ENCODE data around the gene DSE. TPM values are rescaled to one million over a fixed set of nuclear protein-coding genes. Genes with fewer than 3 reads are reported as not detected.
A peak's percentile ranks its signal among the peaks of the same experiment; 100 is the strongest.

Gene DSE
- total RNA-seq, 2 donors from 2014 or later = 8.0 to 10.9 TPM

DNA sequence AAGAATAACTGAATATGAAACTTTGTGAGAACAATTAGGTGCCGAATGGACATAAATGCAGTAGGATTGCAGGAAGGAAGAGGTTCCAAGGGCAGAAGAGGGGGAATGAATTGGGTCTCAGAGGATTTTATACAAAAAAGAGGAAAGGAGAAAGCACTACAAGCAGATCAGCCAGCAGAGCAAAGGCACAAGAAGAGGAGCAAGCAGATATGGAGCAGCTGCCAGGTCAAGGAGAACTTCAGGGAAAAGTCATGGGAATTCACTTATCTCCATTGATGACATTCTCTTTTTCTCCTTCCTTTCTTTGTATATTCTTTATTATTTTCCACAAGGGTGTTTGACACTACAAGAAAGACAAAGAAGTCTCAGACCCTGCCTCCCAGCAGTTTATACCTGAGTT lies 9.6 kb downstream of the DSE start:
- intact Hi-C loops (cut with DNase I, micrococcal nuclease) = no loop called here

GRCh38 chr6:116381000-116381399 lies 10.3 kb downstream of the DSE start:
- intact Hi-C loops (cut with DNase I, micrococcal nuclease) = no loop called here
- DNase-seq (peak; percentile 28 to 46), ATAC-seq (peak; percentile 77)

More for the DNA sequence above, 9.6 kb downstream of the DSE start:
- DNase-seq = no peak
- no peak for ATAC-seq

DNA sequence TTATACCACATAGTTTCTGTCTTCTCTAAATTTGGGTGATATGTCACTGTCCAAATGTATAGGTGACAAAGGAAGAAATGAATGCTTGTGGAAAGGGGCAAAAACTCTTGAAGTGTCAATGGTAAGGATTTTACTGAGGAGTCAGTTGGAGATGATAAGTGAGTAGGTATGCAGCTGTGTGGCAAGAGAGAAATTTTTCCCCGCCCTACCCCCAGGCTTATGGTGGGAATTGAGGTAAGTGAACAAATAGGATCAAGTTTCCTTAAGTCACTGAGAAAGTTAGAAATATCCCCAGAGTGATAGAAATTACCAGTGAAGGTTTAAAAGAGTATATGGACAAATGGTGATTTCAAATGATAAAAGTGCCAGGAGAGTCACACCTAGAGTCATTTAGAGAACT lies 11.8 kb downstream of the DSE start:
- ATAC-seq (no peak), DNase-seq (no peak)
- intact Hi-C loops (cut with DNase I, micrococcal nuclease) = no loop called here

DNA sequence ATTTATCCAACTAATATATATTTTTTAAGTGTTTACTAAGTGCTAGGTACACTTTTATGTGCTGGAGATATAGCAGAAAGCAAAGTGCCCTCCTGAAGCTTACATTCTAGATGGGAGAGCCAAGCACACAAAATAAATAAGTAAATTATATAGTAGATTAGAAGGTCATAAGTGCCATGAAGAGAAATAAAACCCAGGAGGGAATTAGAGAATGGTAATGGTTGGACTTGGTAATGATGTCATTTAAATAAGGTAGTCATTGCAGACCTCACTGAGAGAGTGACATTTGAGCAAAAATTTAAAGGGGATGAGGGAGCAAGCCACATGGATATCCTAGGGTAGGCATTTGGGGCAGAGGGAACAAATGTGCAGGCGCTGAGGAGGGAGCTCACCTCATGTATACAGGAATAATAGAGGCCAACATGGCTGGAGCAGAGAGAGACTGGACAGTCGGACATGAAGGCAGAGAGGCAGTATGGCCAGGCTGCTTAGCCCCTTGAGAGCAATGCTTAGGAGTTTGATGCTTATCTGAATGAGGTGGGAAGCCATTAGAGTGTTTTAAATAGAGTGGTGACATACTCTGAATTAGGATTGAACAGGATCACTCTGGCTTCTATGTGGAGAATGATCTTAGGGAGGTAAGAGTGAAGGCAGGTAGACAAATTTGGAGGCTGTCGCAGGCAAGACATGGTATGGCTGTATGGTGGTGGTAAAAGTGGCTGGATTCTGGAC lies 14.1 kb downstream of the DSE start:
- DNase-seq = no peak
- intact Hi-C loops (cut with DNase I, micrococcal nuclease) = no loop called here
- no peak for ATAC-seq

DNA sequence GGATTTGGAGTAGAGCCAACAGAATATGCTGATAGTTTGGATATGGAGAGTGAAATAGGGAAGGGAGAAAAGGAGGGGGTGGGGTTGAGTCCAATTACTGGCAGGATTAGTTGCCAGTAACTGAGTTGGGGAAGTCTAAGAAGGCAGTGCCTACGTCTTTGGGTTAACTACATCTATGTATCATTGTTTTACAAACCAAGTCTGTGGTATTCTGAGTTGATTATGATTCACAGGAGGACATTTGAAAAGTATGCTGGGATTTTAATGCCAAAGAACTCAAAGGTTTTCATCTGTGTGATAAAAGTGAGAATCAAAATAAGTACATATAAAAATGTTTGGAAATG lies 14.7 kb downstream of the DSE start:
- DNase-seq (no peak), ATAC-seq (no peak)
- intact Hi-C loops (cut with DNase I, micrococcal nuclease) = no loop called here

GRCh38 chr6:116385921-116386320 lies 15.2 kb downstream of the DSE start:
- intact Hi-C loops (cut with DNase I, micrococcal nuclease) = no loop called here
- ATAC-seq (no peak), DNase-seq (no peak)

DNA sequence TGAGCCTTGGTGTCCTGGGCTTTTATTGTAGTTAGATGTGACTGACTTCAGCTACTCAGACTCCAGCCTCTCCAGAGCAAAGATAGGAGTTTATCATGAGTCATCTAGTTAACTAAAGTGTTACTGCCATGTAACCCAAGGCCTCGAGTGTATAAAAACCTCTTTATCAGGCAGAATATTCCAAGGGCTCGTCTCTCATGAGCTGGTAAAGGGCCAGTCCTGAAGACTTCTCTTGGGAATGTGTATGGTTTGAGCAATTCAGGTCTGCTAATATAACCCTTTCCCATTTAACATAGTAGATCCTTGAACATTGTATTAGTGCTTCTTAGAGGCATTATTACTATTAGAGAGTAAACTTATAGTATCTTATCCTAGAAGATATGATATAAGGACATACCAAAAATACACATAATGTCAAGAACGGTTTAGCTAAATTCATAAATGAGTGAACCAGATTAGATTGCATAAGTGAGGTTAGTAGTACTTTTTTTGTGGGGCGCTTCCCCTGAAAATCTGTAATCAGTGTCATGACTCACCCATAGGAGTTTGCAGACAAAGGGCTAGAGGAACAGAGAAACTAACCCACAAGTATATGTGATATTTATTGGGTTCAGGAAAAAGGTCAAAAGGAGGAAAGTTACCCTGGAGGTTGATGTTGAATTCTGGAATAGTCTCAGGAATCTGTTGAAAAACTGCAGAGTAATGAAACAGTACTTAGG lies 16.0 kb downstream of the DSE start:
- DNase-seq (no peak), ATAC-seq (no peak)
- intact Hi-C loops (cut with DNase I, micrococcal nuclease) = no loop called here

- ATAC-seq (no peak), DNase-seq (no peak)
- intact Hi-C loops (cut with DNase I, micrococcal nuclease) = no loop called here
Observed at GRCh38 chr6:116387374-116387773, 16.6 kb downstream of the DSE start.

GRCh38 chr6:116388924-116389323 lies 18.2 kb downstream of the DSE start:
- no peak for ATAC-seq
- DNase-seq = no peak
- intact Hi-C loops (cut with DNase I, micrococcal nuclease) = no loop called here

DNA sequence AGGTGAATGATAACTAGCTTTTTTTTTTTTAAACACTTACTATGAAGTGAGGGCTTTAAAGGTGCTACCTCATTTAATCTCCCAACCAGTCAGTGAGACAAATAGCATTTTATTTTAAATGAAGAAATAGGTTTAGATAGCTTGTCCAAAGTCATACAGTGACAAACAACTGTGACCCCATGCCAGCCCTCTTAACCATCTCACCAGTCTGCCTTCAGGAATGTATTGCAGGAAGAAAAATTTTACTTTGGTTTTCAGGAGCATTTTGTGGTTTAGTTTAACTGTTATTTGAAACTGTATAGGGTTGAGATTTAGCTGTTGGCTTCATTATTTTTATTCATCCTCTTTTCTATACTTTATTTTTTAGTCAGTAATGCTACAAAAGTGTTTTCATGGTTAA lies 18.6 kb downstream of the DSE start:
- ATAC-seq (no peak), DNase-seq (no peak)
- intact Hi-C loops (cut with DNase I, micrococcal nuclease) = no loop called here

- no peak for DNase-seq
- no peak for ATAC-seq
- intact Hi-C loops (cut with DNase I, micrococcal nuclease) = no loop called here
Observed at GRCh38 chr6:116390581-116390980, 19.8 kb downstream of the DSE start.

GRCh38 chr6:116392132-116393013 lies 21.6 kb downstream of the DSE start:
- ATAC-seq (no peak), DNase-seq (no peak)
- intact Hi-C loops (cut with DNase I, micrococcal nuclease) = no loop called here

- DNase-seq = no peak
- no peak for ATAC-seq
- intact Hi-C loops (cut with DNase I, micrococcal nuclease) = no loop called here
Observed at GRCh38 chr6:116393430-116393829, 22.7 kb downstream of the DSE start.

DNA sequence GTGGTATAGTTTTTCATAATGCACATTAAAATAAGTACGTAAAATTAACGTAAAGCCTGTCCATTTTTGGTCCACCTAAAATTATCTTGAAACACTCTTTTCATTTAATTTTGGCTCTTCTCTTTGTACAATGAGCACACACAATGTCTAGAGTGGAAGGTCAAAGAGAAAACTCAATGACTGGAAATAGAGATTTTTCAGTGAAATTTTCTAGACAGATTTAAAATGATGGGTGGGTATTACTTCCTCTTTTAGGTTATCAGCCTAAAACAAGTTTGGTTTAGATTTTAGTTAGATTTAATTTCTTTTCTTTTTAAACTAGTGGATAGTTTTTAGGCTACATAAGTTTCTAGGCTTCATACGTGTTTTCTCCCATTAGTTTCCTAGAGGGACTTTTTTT lies 24.9 kb downstream of the DSE start:
- ATAC-seq (no peak), DNase-seq (no peak)
- intact Hi-C loops (cut with DNase I, micrococcal nuclease) = no loop called here

- ATAC-seq = no peak
- intact Hi-C loops (cut with DNase I, micrococcal nuclease) = no loop called here
- no peak for DNase-seq
Observed at GRCh38 chr6:116396441-116396840, 25.7 kb downstream of the DSE start.

- no peak for ATAC-seq
- intact Hi-C loops (cut with DNase I, micrococcal nuclease) = no loop called here
- no peak for DNase-seq
Observed at GRCh38 chr6:116397914-116398313, 27.2 kb downstream of the DSE start.

GRCh38 chr6:116398316-116399010 lies 27.7 kb downstream of the DSE start:
- no peak for ATAC-seq
- intact Hi-C loops (cut with DNase I, micrococcal nuclease) = no loop called here

GRCh38 chr6:116399287-116399686 lies 28.5 kb downstream of the DSE start:
- no peak for ATAC-seq
- intact Hi-C loops (cut with DNase I, micrococcal nuclease) = no loop called here
- no peak for DNase-seq

More at GRCh38 chr6:116398316-116399010, 27.7 kb downstream of the DSE start:
- no peak for DNase-seq

- ATAC-seq = no peak
- no peak for DNase-seq
- intact Hi-C loops (cut with DNase I, micrococcal nuclease) = no loop called here
Observed at GRCh38 chr6:116400328-116400727, 29.6 kb downstream of the DSE start.

Measured in left colon (tissue), 2 donors.